Measurements from ENCODE around the gene SFI1.

SFI1 gene

DNA sequence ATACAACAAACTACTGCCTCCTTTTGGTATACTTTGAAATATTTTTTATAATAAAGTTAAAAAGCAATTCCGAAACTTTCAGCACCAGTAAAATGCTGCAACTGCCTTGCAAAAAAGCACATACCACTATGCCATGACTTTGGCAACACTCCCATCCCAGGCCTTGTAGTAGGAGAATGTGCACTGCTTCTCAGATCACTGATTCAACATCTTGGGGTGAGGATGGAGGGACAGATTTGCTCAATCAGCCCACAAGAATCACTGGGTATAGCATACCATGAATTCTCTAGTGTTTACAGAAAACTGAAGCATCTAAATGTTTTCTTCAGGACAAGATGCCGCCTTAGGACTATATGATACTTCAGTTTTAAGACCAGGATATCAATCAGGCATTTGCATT, 21.6 kb upstream of the SFI1 start:
- Histone ChIP-seq H3K9ac (ENCODE audit: low read length) (no peak overlapping the region), H3K4me1 (ENCODE audit: control insufficient read depth, insufficient read depth, low read depth, low read length) (peaks cover 4% of the 10 kb centered on the region), H2BK15ac (ENCODE audit: low read depth, poor library complexity, severe bottlenecking) (no peak overlapping the region), H2BK12ac (ENCODE audit: low read length in 2 of 2) (no peak overlapping the region), H2AFZ (ENCODE audit: low read depth, low read length) (no peak overlapping the region), H3K9me3 (ENCODE audit: control insufficient read depth, low read length) (no peaks in the 10 kb centered on the region), H3K4ac (ENCODE audit: low read depth in 1 of 2, low read length in 2 of 2) (no peak overlapping the region), H3K36me3 (ENCODE audit: control insufficient read depth in 1 of 2, insufficient read depth in 2 of 2, low read depth in 1 of 2, low read length in 2 of 2) (peaks cover 32 to 70% of the 10 kb centered on the region in 2 experiments), H3K27me3 (ENCODE audit: control insufficient read depth in 1 of 2, insufficient read depth in 1 of 2, low read length in 2 of 2) (no peaks in the 10 kb centered on the region), H2AK5ac (ENCODE audit: low read length, severe bottlenecking) (no peak overlapping the region), H2BK120ac (ENCODE audit: low read depth, low read length) (no peak overlapping the region), H4K91ac (ENCODE audit: low read length) (no peak overlapping the region), H3K14ac (ENCODE audit: low read length in 2 of 2) (no peak overlapping the region), H3K4me3 (ENCODE audit: insufficient read depth in 1 of 2, low read depth in 1 of 2, low read length in 2 of 2) (no peak overlapping the region), H4K8ac (ENCODE audit: low read length) (no peak overlapping the region), H3K23ac (ENCODE audit: low read length in 2 of 2) (no peak overlapping the region), H3K27ac (ENCODE audit: low read length, poor library complexity, severe bottlenecking) (no peak overlapping the region), H3K4me2 (ENCODE audit: low read length, poor library complexity, severe bottlenecking) (no peak overlapping the region), H3K18ac (ENCODE audit: low read depth in 1 of 2, low read length in 2 of 2) (no peak overlapping the region), H3K79me1 (replicated peaks; ENCODE audit: low read length, poor library complexity, severe bottlenecking) (peaks cover 9% of the 10 kb centered on the region), H2BK5ac (ENCODE audit: low read depth, low read length, poor library complexity, severe bottlenecking) (no peak overlapping the region)
- peak; percentile 35 for DNase-seq
- WGBS: no CpG with 5 or more reads among the region's 2 CpGs

DNA sequence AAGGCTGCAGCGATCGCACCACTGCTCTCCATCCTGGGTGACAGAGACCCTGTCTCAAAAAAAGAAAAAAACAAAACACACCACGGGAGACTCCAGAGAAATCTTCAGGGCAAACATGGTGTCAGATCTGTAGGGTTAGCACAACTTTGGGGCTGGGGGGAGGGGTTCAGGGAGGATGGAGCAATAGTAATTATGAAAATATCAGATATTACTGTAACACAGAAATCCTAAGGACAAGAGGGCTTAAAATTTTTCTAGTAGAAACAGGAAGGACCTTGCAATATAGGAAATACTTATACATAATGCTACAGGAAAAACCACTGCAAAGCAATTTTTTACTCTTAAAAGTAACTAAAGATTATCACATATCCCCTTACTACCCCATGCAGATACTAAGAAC, 20.5 kb upstream of the SFI1 start:
- Histone ChIP-seq H4K91ac (ENCODE audit: low read length) (no peak overlapping the region), H3K9ac (ENCODE audit: low read length) (no peak overlapping the region), H2BK5ac (ENCODE audit: low read depth, low read length, poor library complexity, severe bottlenecking) (no peak overlapping the region), H3K4me1 (ENCODE audit: control insufficient read depth, insufficient read depth, low read depth, low read length) (peaks cover 4% of the 10 kb centered on the region), H3K4me2 (ENCODE audit: low read length, poor library complexity, severe bottlenecking) (no peak overlapping the region), H2BK15ac (ENCODE audit: low read depth, poor library complexity, severe bottlenecking) (no peak overlapping the region), H3K18ac (ENCODE audit: low read depth in 1 of 2, low read length in 2 of 2) (no peak overlapping the region), H3K36me3 (ENCODE audit: control insufficient read depth in 1 of 2, insufficient read depth in 2 of 2, low read depth in 1 of 2, low read length in 2 of 2) (peaks cover 30 to 75% of the 10 kb centered on the region in 2 experiments), H2AK5ac (ENCODE audit: low read length, severe bottlenecking) (no peak overlapping the region), H3K4ac (ENCODE audit: low read depth in 1 of 2, low read length in 2 of 2) (no peak overlapping the region), H3K23ac (ENCODE audit: low read length in 2 of 2) (no peak overlapping the region), H3K27me3 (ENCODE audit: control insufficient read depth in 1 of 2, insufficient read depth in 1 of 2, low read length in 2 of 2) (no peaks in the 10 kb centered on the region), H2BK120ac (ENCODE audit: low read depth, low read length) (no peak overlapping the region), H4K8ac (ENCODE audit: low read length) (no peak overlapping the region), H3K14ac (ENCODE audit: low read length in 2 of 2) (no peak overlapping the region), H3K79me1 (replicated peaks; ENCODE audit: low read length, poor library complexity, severe bottlenecking) (peaks cover 6% of the 10 kb centered on the region), H2BK12ac (ENCODE audit: low read length in 2 of 2) (no peak overlapping the region), H3K4me3 (ENCODE audit: insufficient read depth in 1 of 2, low read depth in 1 of 2, low read length in 2 of 2) (no peak overlapping the region), H3K27ac (ENCODE audit: low read length, poor library complexity, severe bottlenecking) (peak overlapping the region; percentile 13), H3K9me3 (ENCODE audit: control insufficient read depth, low read length) (no peaks in the 10 kb centered on the region), H2AFZ (ENCODE audit: low read depth, low read length) (no peak overlapping the region)
- 80% methylated on average over 2 of the region's 3 CpGs for WGBS
- no peak for DNase-seq

DNA sequence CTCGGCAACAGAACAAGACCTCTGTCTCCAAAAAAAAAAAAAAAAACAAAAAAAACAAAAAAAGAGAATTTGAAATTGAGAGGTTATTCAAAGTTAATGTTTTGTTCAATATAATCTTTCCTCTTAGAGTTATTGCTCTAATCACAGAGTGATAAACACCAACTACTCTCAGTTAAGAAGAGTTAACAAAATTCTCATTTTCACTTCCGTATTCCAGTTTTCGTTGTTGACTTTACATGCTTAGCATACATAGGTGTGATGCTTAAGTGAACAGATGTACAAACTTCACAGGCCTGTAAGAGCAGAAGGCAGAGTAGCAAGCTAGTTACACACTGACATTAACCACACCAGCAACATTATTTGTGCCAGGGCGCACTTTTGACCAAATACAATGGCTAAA, 19.0 kb upstream of the SFI1 start:
- no peak overlapping the region for H2AK5ac ChIP-seq (ENCODE audit: low read length, severe bottlenecking)
- H3K9ac ChIP-seq (ENCODE audit: low read length): no peak overlapping the region
- no peaks in the 10 kb centered on the region for H3K27me3 ChIP-seq (ENCODE audit: control insufficient read depth in 1 of 2, insufficient read depth in 1 of 2, low read length in 2 of 2)
- no peak overlapping the region for H2AFZ ChIP-seq (ENCODE audit: low read depth, low read length)
- no peak overlapping the region for H3K27ac ChIP-seq (ENCODE audit: low read length, poor library complexity, severe bottlenecking)
- no peak overlapping the region for H2BK120ac ChIP-seq (ENCODE audit: low read depth, low read length)
- WGBS: 100% methylated on average over 1 of the region's 4 CpGs
- peaks cover 4% of the 10 kb centered on the region for H3K79me1 ChIP-seq (replicated peaks; ENCODE audit: low read length, poor library complexity, severe bottlenecking)
- H2BK5ac ChIP-seq (ENCODE audit: low read depth, low read length, poor library complexity, severe bottlenecking): no peak overlapping the region
- no peak for DNase-seq
- no peak overlapping the region for H3K4me2 ChIP-seq (ENCODE audit: low read length, poor library complexity, severe bottlenecking)
- H2BK12ac ChIP-seq (ENCODE audit: low read length in 2 of 2): no peak overlapping the region
- no peak overlapping the region for H3K4me3 ChIP-seq (ENCODE audit: insufficient read depth in 1 of 2, low read depth in 1 of 2, low read length in 2 of 2)
- H3K36me3 ChIP-seq (ENCODE audit: control insufficient read depth in 1 of 2, insufficient read depth in 2 of 2, low read depth in 1 of 2, low read length in 2 of 2): peaks cover 33 to 78% of the 10 kb centered on the region in 2 experiments
- H4K8ac ChIP-seq (ENCODE audit: low read length): no peak overlapping the region
- no peak overlapping the region for H3K18ac ChIP-seq (ENCODE audit: low read depth in 1 of 2, low read length in 2 of 2)
- no peak overlapping the region for H4K91ac ChIP-seq (ENCODE audit: low read length)
- H3K9me3 ChIP-seq (ENCODE audit: control insufficient read depth, low read length): no peaks in the 10 kb centered on the region
- H2BK15ac ChIP-seq (ENCODE audit: low read depth, poor library complexity, severe bottlenecking): no peak overlapping the region
- no peak overlapping the region for H3K4ac ChIP-seq (ENCODE audit: low read depth in 1 of 2, low read length in 2 of 2)
- peaks cover 4% of the 10 kb centered on the region for H3K4me1 ChIP-seq (ENCODE audit: control insufficient read depth, insufficient read depth, low read depth, low read length)
- H3K14ac ChIP-seq (ENCODE audit: low read length in 2 of 2): no peak overlapping the region
- no peak overlapping the region for H3K23ac ChIP-seq (ENCODE audit: low read length in 2 of 2)

DNA sequence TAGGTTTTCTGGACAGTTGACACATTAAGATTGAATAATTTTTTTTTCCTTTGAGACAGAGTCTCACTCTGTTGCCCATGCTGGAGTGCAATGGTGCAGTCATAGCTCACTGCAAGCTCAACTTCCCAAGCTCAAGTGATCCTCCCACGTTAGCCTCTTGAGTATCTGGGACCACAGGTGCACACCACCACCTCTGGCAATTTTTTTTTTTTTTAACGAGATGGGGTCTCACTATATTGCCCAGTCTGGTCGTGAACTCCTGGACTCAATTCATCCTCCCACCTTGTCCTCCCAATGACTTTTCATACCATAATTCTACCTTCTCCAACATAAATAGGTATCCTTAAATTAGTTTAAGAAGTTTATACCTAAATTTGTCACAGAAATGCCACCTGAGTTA, 15.2 kb upstream of the SFI1 start:
- Histone ChIP-seq H3K14ac (ENCODE audit: low read length in 2 of 2) (no peak overlapping the region), H3K4ac (ENCODE audit: low read depth in 1 of 2, low read length in 2 of 2) (no peak overlapping the region), H3K9ac (ENCODE audit: low read length) (no peak overlapping the region), H2AK5ac (ENCODE audit: low read length, severe bottlenecking) (no peak overlapping the region), H3K9me3 (ENCODE audit: control insufficient read depth, low read length) (no peaks in the 10 kb centered on the region), H2BK15ac (ENCODE audit: low read depth, poor library complexity, severe bottlenecking) (no peak overlapping the region), H3K23ac (ENCODE audit: low read length in 2 of 2) (no peak overlapping the region), H2AFZ (ENCODE audit: low read depth, low read length) (no peak overlapping the region), H3K79me1 (replicated peaks; ENCODE audit: low read length, poor library complexity, severe bottlenecking) (peaks cover 2% of the 10 kb centered on the region), H3K18ac (ENCODE audit: low read depth in 1 of 2, low read length in 2 of 2) (no peak overlapping the region), H2BK120ac (ENCODE audit: low read depth, low read length) (no peak overlapping the region), H3K36me3 (ENCODE audit: control insufficient read depth in 1 of 2, insufficient read depth in 2 of 2, low read depth in 1 of 2, low read length in 2 of 2) (peaks cover 49 to 90% of the 10 kb centered on the region in 2 experiments), H2BK12ac (ENCODE audit: low read length in 2 of 2) (no peak overlapping the region), H3K27me3 (ENCODE audit: control insufficient read depth in 1 of 2, insufficient read depth in 1 of 2, low read length in 2 of 2) (no peaks in the 10 kb centered on the region), H4K8ac (ENCODE audit: low read length) (no peak overlapping the region), H3K4me1 (ENCODE audit: control insufficient read depth, insufficient read depth, low read depth, low read length) (no peaks in the 10 kb centered on the region), H3K27ac (ENCODE audit: low read length, poor library complexity, severe bottlenecking) (no peak overlapping the region), H4K91ac (ENCODE audit: low read length) (no peak overlapping the region), H3K4me2 (ENCODE audit: low read length, poor library complexity, severe bottlenecking) (no peak overlapping the region), H2BK5ac (ENCODE audit: low read depth, low read length, poor library complexity, severe bottlenecking) (no peak overlapping the region), H3K4me3 (ENCODE audit: insufficient read depth in 1 of 2, low read depth in 1 of 2, low read length in 2 of 2) (no peak overlapping the region)
- WGBS: 78% methylated on average over 2 of the region's 3 CpGs
- no peak for DNase-seq
